Right lobe of liver (tissue), 6 donors: ENCODE results near the gene IL15. TPM values are rescaled to one million over a fixed set of nuclear protein-coding genes. Genes with fewer than 3 reads are reported as not detected.

Experiments
- ATAC-seq, 4 donors: fragments of 200-7000 bp; cut with Tn5 transposase; one replicate each; pipeline ENCODE4 v1.9.1; 2020; ENCODE audit warnings: mild to moderate bottlenecking in 4 of 4, moderate library complexity in 4 of 4
- DNase-seq, 3 donors: peaks; one replicate each; pipeline ENCODE4 v3.0.0-alpha.2; 2020
- H3K27ac ChIP-seq, 3 donors: fragments of 200-600 bp; one replicate each; pipeline ENCODE4 v1.8.0; 2022
- H3K27me3 ChIP-seq, 2 donors: fragments of 200-600 bp; one replicate each; pipeline ENCODE4 v1.8.0; 2022
- H3K36me3 ChIP-seq, 4 donors: fragments of 200-600 bp; sonication (generic) in 1 of 4; one replicate each; pipeline versions ENCODE4 v1.5.1 to v1.8.0; 2017 to 2022; ENCODE audit warnings: control low read depth in 1 of 4
- H3K4me1 ChIP-seq, 4 donors: fragments of 200-600 bp; sonication (generic) in 1 of 4; one replicate each; pipeline versions ENCODE4 v1.5.1 to v1.8.0; 2017 to 2022; ENCODE audit warnings: control low read depth in 1 of 4
- H3K4me3 ChIP-seq, 3 donors: fragments of 200-600 bp; one replicate each; pipeline ENCODE4 v1.8.0; 2022
- H3K9me3 ChIP-seq, 4 donors: fragments of 200-600 bp; sonication (generic) in 1 of 4; one replicate each; pipeline versions ENCODE4 v1.5.1 to v1.8.0; 2017 to 2022; ENCODE audit warnings: control low read depth in 1 of 4
- POLR2A ChIP-seq: fragments of 450-650 bp; IDR thresholded peaks from one replicate; pipeline ENCODE4 v1.6.1; 2017; ENCODE audit warnings: antibody characterized with exemption, mild to moderate bottlenecking
- WGBS: methylation state at CpG from one replicate; pipeline ENCODE4 v1.1.6; 2018; ENCODE audit warnings: low coverage, low lambda C conversion rate; ENCODE audit not compliant: insufficient coverage; ENCODE audit errors: missing lambda C conversion rate; 5-methylcytosine and 5-hydroxymethylcytosine counted together
- intact Hi-C, 2 donors: fragments of 100-400 bp; cut with DNase I; formaldehyde crosslinking; loops; one replicate each; pipeline versions ENCODE4 v1.11.2 to v1.14.1; 2022
- total RNA-seq, 6 experiments: library from RNA; depleted of rRNA in 2 of 6; stranded (reverse); fragments of >200 nt in 2 of 6; fragmentation: NEBNext Ultra II Directional in 3 of 6; extraction: Animal tissue kit (Norgen Biotek cat#: 25700) in 3 of 6; gene quantifications; one replicate each; pipeline versions ENCODE4 v1.1.0 to v1.2.4, GENCODE V29; 2016 to 2023
- TF ChIP-seq, protein P1 (sequence below), 4 donors: fragments of 200-600 bp in 3 of 4; fragments of 450-650 bp in 1 of 4; IDR thresholded peaks; one replicate each; pipeline versions ENCODE4 v1.5.1 to v1.8.0; 2016 to 2022; ENCODE audit warnings: antibody characterized with exemption in 4 of 4, mild to moderate bottlenecking in 2 of 4
- donor health status: DM: no; HTN: yes; CAD: no.
- donor health status: DM: no; HTN: no; CAD: no.
- donor health status: DM: no; HTN: no; CAD: no.
- donor health status: DM: no; HTN: yes; CAD: no.
- donor health status: DM: no; HTN: yes; CAD: no.

IL15 gene
- total RNA-seq, 6 experiments from 2014 or later, result 0.43 to 2.2 (median 1.4) TPM

DNA sequence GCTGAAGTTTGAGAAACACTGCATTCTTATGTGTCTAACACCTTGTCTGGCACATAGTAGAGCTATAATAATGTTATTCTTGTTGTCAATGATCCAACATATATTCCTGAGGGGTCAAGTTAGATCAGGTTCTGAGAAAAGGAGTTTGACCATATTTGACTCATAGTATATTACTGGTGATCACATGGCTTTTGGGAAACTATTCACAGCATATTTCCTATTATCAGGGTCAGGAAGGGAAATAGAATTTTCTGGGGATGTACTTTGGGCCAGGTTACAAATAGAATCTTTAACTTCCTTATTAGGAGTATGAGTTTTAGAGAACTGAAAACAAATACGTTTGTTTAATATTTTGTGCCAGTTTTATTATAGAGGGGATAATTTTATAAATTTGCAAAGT lies 11.6 kb downstream of the IL15 start:
- H3K9me3 ChIP-seq, result no peaks in the 10 kb centered on the region
- no peaks in the 10 kb centered on the region for H3K4me1 ChIP-seq
- 25% methylated on average over 1 of the region's 1 CpG for WGBS
- no peak overlapping the region for H3K4me3 ChIP-seq
- no peak for TF ChIP-seq POLR2A
- TF ChIP-seq, protein P1, sequence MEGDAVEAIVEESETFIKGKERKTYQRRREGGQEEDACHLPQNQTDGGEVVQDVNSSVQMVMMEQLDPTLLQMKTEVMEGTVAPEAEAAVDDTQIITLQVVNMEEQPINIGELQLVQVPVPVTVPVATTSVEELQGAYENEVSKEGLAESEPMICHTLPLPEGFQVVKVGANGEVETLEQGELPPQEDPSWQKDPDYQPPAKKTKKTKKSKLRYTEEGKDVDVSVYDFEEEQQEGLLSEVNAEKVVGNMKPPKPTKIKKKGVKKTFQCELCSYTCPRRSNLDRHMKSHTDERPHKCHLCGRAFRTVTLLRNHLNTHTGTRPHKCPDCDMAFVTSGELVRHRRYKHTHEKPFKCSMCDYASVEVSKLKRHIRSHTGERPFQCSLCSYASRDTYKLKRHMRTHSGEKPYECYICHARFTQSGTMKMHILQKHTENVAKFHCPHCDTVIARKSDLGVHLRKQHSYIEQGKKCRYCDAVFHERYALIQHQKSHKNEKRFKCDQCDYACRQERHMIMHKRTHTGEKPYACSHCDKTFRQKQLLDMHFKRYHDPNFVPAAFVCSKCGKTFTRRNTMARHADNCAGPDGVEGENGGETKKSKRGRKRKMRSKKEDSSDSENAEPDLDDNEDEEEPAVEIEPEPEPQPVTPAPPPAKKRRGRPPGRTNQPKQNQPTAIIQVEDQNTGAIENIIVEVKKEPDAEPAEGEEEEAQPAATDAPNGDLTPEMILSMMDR (IDR thresholded peaks at IDR 0.05), result no peak
- intact Hi-C loops, result no loop called here
- ATAC-seq, result peak in 3 of 4 donors; percentile 14 to 65 (median 41)
- DNase-seq, result no peak
- no peak overlapping the region for H3K27ac ChIP-seq
- H3K36me3 ChIP-seq, result no peaks in the 10 kb centered on the region
- H3K27me3 ChIP-seq, result no peaks in the 10 kb centered on the region

DNA sequence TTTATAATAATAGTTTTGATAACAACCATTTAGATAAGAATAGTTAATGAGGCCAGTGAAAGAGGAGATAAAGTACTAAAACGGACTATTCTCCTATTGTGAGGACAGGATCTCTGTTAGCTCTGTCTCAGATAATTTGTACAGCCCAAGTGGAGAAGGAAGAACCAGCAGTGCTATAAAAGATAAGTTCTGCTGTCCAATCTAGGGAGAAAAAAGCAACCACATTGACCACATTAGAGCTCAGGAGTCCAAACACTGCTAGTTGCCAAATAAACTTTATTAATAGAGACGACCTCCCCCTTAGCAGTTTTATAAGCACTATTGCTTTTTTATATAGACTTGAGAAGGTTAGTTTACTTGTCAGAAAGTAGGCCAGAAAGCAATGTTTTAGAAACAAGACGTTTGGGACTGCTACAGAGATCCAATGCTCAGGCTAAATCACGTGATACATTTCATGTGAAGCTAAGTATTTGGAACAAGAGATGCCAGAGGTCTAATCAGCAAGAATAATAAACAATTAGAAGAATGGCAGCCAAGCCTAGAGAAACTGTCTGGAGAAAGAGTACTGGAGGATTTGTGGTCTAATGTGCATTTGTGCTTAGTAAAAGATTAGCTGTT lies 15.9 kb downstream of the IL15 start:
- WGBS, result 28% methylated on average over 4 of the region's 4 CpGs
- no peaks in the 10 kb centered on the region for H3K9me3 ChIP-seq
- TF ChIP-seq POLR2A, result no peak
- TF ChIP-seq, protein P1 (IDR thresholded peaks at IDR 0.05), result no peak
- DNase-seq (no peak), ATAC-seq (peak in 2 of 4 donors; percentile 14 to 23)
- H3K27me3 ChIP-seq, result no peaks in the 10 kb centered on the region
- intact Hi-C loops, result no loop called here
- no peaks in the 10 kb centered on the region for H3K4me1 ChIP-seq
- H3K36me3 ChIP-seq, result no peaks in the 10 kb centered on the region
- no peak overlapping the region for H3K4me3 ChIP-seq
- no peak overlapping the region for H3K27ac ChIP-seq

DNA sequence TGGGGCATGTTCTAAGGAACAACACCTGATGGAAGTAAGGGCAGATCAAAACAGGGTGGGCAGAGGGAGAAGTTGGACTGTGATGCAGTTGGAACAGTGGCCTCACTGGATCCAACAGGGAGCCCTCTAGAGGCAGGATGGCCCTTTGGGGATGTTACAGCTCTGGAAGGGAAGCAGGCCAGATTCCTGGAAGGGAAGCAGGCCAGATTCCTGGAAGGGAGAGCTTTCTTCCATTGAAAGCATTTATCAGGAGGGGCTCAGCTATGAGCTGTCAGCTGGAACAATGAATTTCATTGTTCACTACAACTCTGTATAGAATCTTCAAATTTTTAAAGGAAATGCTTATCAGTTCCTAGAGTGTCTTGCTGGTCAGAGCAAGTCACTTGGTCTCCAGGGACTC lies 17.7 kb downstream of the IL15 start:
- peak; percentile 92 to 96 (median 93) for ATAC-seq
- H3K4me1 ChIP-seq, result no peaks in the 10 kb centered on the region
- peak; percentile 46 to 60 (median 54) for DNase-seq
- H3K4me3 ChIP-seq, result no peak overlapping the region
- TF ChIP-seq, protein P1 (IDR thresholded peaks at IDR 0.05), result peak; percentile 34 to 65 (median 62)
- no peak for TF ChIP-seq POLR2A
- intact Hi-C loops, result no loop called here
- H3K36me3 ChIP-seq, result no peaks in the 10 kb centered on the region
- no peak overlapping the region for H3K27ac ChIP-seq
- H3K9me3 ChIP-seq, result no peaks in the 10 kb centered on the region
- H3K27me3 ChIP-seq, result no peaks in the 10 kb centered on the region

DNA sequence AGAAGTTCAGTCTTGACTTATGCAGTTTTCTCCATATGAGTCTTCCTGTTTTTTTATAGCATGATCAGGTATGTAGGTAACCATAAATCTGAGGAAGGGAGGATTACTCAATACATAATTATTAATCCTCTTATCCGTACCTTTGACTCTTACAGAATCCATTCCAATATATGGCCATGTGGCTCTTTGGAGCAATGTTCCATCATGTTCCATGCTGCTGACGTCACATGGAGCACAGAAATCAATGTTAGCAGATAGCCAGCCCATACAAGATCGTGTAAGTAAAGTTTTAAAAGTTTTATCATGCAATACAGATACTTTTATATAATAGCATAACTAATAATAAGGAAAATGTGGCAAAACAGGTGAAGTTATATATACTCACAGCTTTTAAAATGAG lies 19.6 kb downstream of the IL15 start:
- no peaks in the 10 kb centered on the region for H3K36me3 ChIP-seq
- intact Hi-C loops, result no loop called here
- no peak overlapping the region for H3K4me3 ChIP-seq
- H3K4me1 ChIP-seq, result no peaks in the 10 kb centered on the region
- no peak overlapping the region for H3K27ac ChIP-seq
- no peak for DNase-seq
- no peaks in the 10 kb centered on the region for H3K9me3 ChIP-seq
- ATAC-seq, result no peak
- H3K27me3 ChIP-seq, result no peaks in the 10 kb centered on the region
- WGBS, result 74% methylated on average over 3 of the region's 3 CpGs
- no peak for TF ChIP-seq POLR2A
- TF ChIP-seq, protein P1 (IDR thresholded peaks at IDR 0.05), result no peak
